WTC11 (cell line): Measurements from ENCODE around the gene NXN. TPM values are rescaled to one million over a fixed set of nuclear protein-coding genes. Genes with fewer than 3 reads are reported as not detected.
A peak's percentile ranks its signal among the peaks of the same experiment; 100 is the strongest.

Experiments used
- ATAC-seq: fragments of 200-7000 bp; cut with Tn5 transposase; 2 replicates; pipeline ENCODE4 v1.10.0; 2021; ENCODE audit warnings: mild to moderate bottlenecking, moderate library complexity
- CTCF ChIA-PET: fragments of 300-600 bp; sonication (Branson Sonifier 250); formaldehyde crosslinking; loops from one replicate; lab custom pipeline; 2021; ENCODE audit warnings: antibody characterized with exemption; lab: Charles Lee
- POLR2A ChIA-PET: fragments of 350-600 bp; sonication (Branson Sonifier 250); formaldehyde crosslinking; loops from one replicate; lab custom pipeline; 2021; ENCODE audit warnings: antibody characterized with exemption; lab: Charles Lee
- DNase-seq: peaks from one replicate; pipeline ENCODE4 v3.0.0; 2021; ENCODE audit warnings: low spot score
- H3K27ac Mint-ChIP-seq: 2 replicates; pipeline ENCODE4 v1.8.0; 2021; ENCODE audit warnings: mixed read lengths
- H3K27me3 Mint-ChIP-seq: 2 replicates; pipeline ENCODE4 v1.8.0; 2021; ENCODE audit warnings: low read depth, mild to moderate bottlenecking, moderate library complexity, mixed read lengths
- H3K36me3 Mint-ChIP-seq: 2 replicates; pipeline ENCODE4 v1.8.0; 2021; ENCODE audit warnings: mixed read lengths
- H3K4me1 Mint-ChIP-seq: 2 replicates; pipeline ENCODE4 v1.8.0; 2022; ENCODE audit warnings: mixed read lengths
- H3K4me3 Mint-ChIP-seq: 2 replicates; pipeline ENCODE4 v1.8.0; 2021; ENCODE audit warnings: mild to moderate bottlenecking, moderate library complexity, mixed read lengths
- H3K9me3 Mint-ChIP-seq: 2 replicates; pipeline ENCODE4 v1.8.0; 2021; ENCODE audit warnings: mixed read lengths
- AFF4 ChIP-seq: sonication (generic); formaldehyde crosslinking; IDR thresholded peaks from 2 replicates; pipeline ENCODE4 v1.8.1; 2023; ENCODE audit warnings: mild to moderate bottlenecking, missing genetic modification reagents, borderline replicate concordance
- CBFB ChIP-seq: sonication (generic); formaldehyde crosslinking; IDR thresholded peaks from 2 replicates; pipeline ENCODE4 v1.8.1; 2022; ENCODE audit warnings: mild to moderate bottlenecking, low read depth, missing genetic modification reagents
- CREM ChIP-seq: sonication (generic); formaldehyde crosslinking; IDR thresholded peaks from 2 replicates; pipeline ENCODE4 v1.8.1; 2022; ENCODE audit warnings: mild to moderate bottlenecking, missing genetic modification reagents, moderate library complexity
- CTCF ChIP-seq: fragments of 200-600 bp; IDR thresholded peaks from 2 replicates; pipeline ENCODE4 v1.8.0; 2022; ENCODE audit warnings: antibody characterized with exemption
- FOXJ3 ChIP-seq: sonication (generic); formaldehyde crosslinking; IDR thresholded peaks from 2 replicates; pipeline ENCODE4 v1.9.0; 2021; ENCODE audit warnings: missing genetic modification reagents, mild to moderate bottlenecking, borderline replicate concordance
- FOXK1 ChIP-seq: sonication (generic); formaldehyde crosslinking; IDR thresholded peaks from 2 replicates; pipeline ENCODE4 v1.8.0; 2022; ENCODE audit warnings: mild to moderate bottlenecking, moderate library complexity, missing genetic modification reagents
- IRF1 ChIP-seq: sonication (generic); formaldehyde crosslinking; IDR thresholded peaks from 2 replicates; pipeline ENCODE4 v1.8.0; 2023; ENCODE audit warnings: missing genetic modification reagents
- IRF2 ChIP-seq: sonication (generic); formaldehyde crosslinking; IDR thresholded peaks from 2 replicates; pipeline ENCODE4 v1.8.0; 2022; ENCODE audit warnings: low read depth, missing genetic modification reagents, borderline replicate concordance
- MXD4 ChIP-seq: fragments of 250-450 bp; sonication (Bioruptor Pico); IDR thresholded peaks from 2 replicates; pipeline ENCODE4 v1.8.0; 2021; ENCODE audit warnings: mild to moderate bottlenecking, moderate library complexity, borderline replicate concordance
- NFATC4 ChIP-seq: fragments of 250-450 bp; sonication (Bioruptor Pico); IDR thresholded peaks from 2 replicates; pipeline ENCODE4 v1.9.0; 2021; ENCODE audit warnings: mild to moderate bottlenecking
- NFYB ChIP-seq: sonication (generic); formaldehyde crosslinking; conservative IDR thresholded peaks from 2 replicates; pipeline ENCODE4 v1.8.0; 2022; ENCODE audit warnings: low read depth, missing genetic modification reagents
- SMAD4 ChIP-seq: sonication (generic); formaldehyde crosslinking; IDR thresholded peaks from 2 replicates; pipeline ENCODE4 v1.8.0; 2022; ENCODE audit warnings: mild to moderate bottlenecking, missing genetic modification reagents
- SOX15 ChIP-seq: fragments of 250-450 bp; sonication (Bioruptor Pico); IDR thresholded peaks from 2 replicates; pipeline ENCODE4 v1.9.0; 2021; ENCODE audit warnings: mild to moderate bottlenecking
- TCF7 ChIP-seq: sonication (generic); formaldehyde crosslinking; IDR thresholded peaks from 2 replicates; pipeline ENCODE4 v1.8.0; 2022; ENCODE audit warnings: mild to moderate bottlenecking, low read depth, missing genetic modification reagents, moderate library complexity
- USF2 ChIP-seq: sonication (generic); formaldehyde crosslinking; IDR thresholded peaks from 2 replicates; pipeline ENCODE4 v1.8.1; 2023; ENCODE audit warnings: mild to moderate bottlenecking, missing genetic modification reagents, moderate library complexity
- ZNF396 ChIP-seq: fragments of 250-450 bp; sonication (Bioruptor Pico); IDR thresholded peaks from 2 replicates; pipeline ENCODE4 v1.8.0; 2021; ENCODE audit warnings: mild to moderate bottlenecking, moderate library complexity, borderline replicate concordance
- ZNF416 ChIP-seq: fragments of 250-450 bp; sonication (Bioruptor Pico); IDR thresholded peaks from 2 replicates; pipeline ENCODE4 v1.9.0; 2021; ENCODE audit warnings: mild to moderate bottlenecking, inconsistent platforms
- total RNA-seq: library from RNA; stranded (reverse); gene quantifications from 3 replicates; pipeline ENCODE4 v1.2.3, GENCODE V29; 2021

The NXN gene
- total RNA-seq, 1 experiment from 2014 or later = 96.8 TPM

- CTCF ChIA-PET = interaction anchor here (0.6 to 2.9 kb wide), 9 partner anchors 10 to 157 kb away, joined by 3 to 29 read pairs (median 5); partner anchors contain the start of genes NXN and TIMM22
- peak overlapping the region; percentile 41; the same call in 1 of the 2 replicates for H3K4me3 Mint-ChIP-seq
- H3K27ac Mint-ChIP-seq = peak overlapping the region; percentile 91
- no peaks in the 10 kb centered on the region for H3K9me3 Mint-ChIP-seq
- DNase-seq = peak; percentile 78
- POLR2A ChIA-PET = interaction anchor here (0.6 to 2.7 kb wide), 12 partner anchors 14 to 766 kb away, joined by 3 to 32 read pairs (median 5); partner anchors contain the start of genes GLOD4, MRM3 and NXN
- peak; percentile 86 for ATAC-seq
- no peak for TF ChIP-seq AFF4 (CRISPR knock-in tag)
- TF ChIP-seq CREM = no peak
- TF ChIP-seq NFYB = no peak
- TF ChIP-seq SMAD4 (CRISPR knock-in tag) = no peak
- TF ChIP-seq USF2 (CRISPR knock-in tag) = peak; percentile 25; the same call in 1 of the 2 replicates
- TF ChIP-seq FOXJ3 = no peak
- TF ChIP-seq CTCF = no peak
- TF ChIP-seq NFATC4 (CRISPR knock-in tag) = no peak
- TF ChIP-seq MXD4 (CRISPR knock-in tag) = no peak
- TF ChIP-seq CBFB (CRISPR knock-in tag) = no peak
- no peak for TF ChIP-seq IRF2 (CRISPR knock-in tag)
- no peak for TF ChIP-seq ZNF396 (CRISPR knock-in tag)
- no peak for TF ChIP-seq SOX15 (CRISPR knock-in tag)
- no peak for TF ChIP-seq TCF7
- no peak for TF ChIP-seq FOXK1 (CRISPR knock-in tag)
- no peak for TF ChIP-seq IRF1 (CRISPR knock-in tag)
- TF ChIP-seq ZNF416 (CRISPR knock-in tag) = peak; percentile 21; the same call in 1 of the 2 replicates
- 0 out of 2 replicates have a peak, but pooled peaks cover 3% of the 10 kb centered on the region for H3K36me3 Mint-ChIP-seq
- no peaks in the 10 kb centered on the region for H3K27me3 Mint-ChIP-seq
- peaks cover 41% of the 10 kb centered on the region for H3K4me1 Mint-ChIP-seq
These were observed 28.0 kb downstream of the NXN start for GRCh38 chr17:951325-952132.
